CD4-positive, alpha-beta T cell treated with Interleukin-17A for 1 hour (primary cell): Measurements from ENCODE around the gene KRT38.
A peak's percentile ranks its signal among the peaks of the same experiment; 100 is the strongest.
"Not testable (repeated sequence)": the region's sequence is repeated elsewhere in the genome, so short reads cannot be mapped to it uniquely, and the experiment has no call there.

Experiments used
- DNase-seq: peaks from one replicate; pipeline ENCODE4 v3.0.0-alpha.2; 2020

The KRT38 gene

DNA sequence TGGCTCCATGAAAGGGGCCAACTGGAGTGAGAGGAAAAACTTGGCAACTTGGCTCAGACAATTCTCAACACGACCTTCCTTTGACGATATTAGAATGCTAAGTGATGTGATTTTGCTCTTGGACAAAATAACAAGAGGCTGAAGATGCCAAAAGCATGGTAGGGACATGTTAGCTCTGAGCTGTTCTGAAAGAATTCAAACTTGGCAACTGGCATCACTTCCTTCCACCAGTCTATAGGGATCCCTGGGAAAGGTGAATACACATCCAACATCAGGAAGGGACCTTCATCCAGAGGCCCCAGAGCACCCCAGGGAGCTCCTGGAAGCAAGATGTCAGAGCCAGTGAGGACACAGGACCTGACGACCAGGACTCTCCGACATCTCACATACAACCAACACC, 20.6 kb downstream of the KRT38 start:
- DNase-seq: no peak

DNA sequence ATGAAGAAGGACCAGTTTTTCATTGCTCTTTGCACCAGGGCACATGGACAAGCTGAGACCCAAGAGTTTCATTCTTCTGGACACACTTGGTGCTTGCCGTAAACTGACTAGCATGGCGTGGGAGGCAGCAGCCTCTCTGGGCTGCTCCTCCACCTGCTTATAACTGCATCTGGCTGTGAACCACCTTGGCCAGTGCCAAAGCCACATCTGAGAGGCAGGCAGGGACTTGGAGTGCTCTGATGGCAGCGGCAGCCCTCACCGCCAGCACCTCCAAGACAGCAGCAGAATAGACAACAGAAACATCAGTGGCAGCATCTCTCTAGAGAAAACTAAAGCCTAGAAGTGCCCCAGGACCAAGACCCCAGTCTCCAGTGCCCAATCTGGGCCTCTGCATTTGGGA, 21.1 kb downstream of the KRT38 start:
- DNase-seq: no peak

DNA sequence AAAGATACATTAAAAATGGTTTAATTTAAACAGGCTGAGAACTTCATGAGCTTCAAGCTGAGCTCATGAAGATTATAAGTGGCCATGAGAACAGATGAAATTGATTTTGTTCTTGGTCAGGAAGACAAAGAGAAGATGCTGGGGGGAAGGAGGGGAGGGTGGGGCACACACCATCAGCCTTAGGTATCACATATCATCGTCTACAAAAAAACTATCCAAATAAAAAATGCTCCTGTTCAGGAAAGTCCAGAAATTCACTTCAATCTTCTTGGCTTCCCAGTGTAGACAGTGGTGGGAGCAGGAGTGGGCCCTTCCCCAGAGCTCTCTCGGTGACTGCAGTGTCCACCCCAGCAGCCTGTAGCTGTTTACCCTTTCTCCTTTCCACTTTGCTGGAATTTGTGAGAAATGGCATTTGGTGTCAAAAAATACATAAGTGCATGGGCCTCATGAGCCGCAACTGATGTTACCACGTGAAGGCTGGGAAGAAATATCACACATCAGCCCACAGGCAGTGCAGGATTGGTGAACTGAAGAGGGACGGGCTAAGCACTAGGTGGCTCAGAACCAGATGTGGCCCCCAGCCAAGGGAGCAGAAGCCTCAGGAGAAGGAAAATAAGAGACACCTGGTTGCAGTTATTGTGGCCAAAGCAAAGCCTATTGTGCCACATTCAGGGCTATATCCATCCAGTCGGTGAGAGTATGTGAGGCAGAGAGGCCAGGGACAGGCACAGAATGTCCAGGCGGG, 22.5 kb downstream of the KRT38 start:
- no peak for DNase-seq

GRCh38 chr17:41417576-41418015, 23.2 kb downstream of the KRT38 start:
- no peak for DNase-seq

- DNase-seq: no peak
These were observed 23.7 kb downstream of the KRT38 start for GRCh38 chr17:41417127-41417526.

GRCh38 chr17:41416479-41416878, 24.3 kb downstream of the KRT38 start:
- no peak for DNase-seq

- no peak for DNase-seq
These were observed 24.9 kb downstream of the KRT38 start for GRCh38 chr17:41415833-41416335.

DNA sequence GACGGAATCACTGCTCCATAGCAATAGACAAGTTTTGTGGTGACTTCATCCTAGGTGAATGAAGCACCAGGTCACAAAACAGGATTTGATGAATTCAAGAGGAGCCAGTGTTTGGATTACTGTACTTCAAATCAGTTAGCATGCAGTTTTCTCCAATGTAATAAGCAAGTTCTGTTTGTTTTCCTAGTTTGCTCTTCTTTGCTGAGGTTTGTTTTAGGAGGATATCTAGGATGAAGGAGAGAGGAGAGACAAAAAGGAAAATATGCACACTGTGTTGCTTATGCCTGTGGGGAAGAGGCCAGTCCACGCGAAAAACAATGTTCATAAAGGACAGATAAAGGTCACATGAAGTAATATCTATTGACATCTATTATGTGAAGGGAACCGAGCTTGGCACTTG, 25.4 kb downstream of the KRT38 start:
- DNase-seq: no peak

DNA sequence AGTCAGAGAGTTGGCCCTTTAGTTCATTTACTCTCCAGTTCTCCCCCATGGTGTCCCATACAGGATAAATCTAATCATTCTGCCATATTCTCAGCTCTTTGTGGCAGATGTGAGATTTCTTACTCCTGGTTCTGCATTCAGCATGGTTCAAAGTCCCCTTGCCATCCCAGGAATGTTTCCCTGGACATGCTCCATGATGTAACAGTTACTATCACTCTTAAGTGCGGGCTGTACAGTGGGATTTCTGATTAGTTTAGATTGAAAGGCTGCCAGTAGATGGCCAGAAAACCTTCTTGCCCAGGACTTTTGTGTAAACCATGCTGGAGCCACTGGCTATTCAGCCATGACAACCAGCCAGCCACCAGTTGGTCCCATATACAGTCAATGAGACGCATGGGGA, 26.8 kb downstream of the KRT38 start:
- DNase-seq: no peak

DNA sequence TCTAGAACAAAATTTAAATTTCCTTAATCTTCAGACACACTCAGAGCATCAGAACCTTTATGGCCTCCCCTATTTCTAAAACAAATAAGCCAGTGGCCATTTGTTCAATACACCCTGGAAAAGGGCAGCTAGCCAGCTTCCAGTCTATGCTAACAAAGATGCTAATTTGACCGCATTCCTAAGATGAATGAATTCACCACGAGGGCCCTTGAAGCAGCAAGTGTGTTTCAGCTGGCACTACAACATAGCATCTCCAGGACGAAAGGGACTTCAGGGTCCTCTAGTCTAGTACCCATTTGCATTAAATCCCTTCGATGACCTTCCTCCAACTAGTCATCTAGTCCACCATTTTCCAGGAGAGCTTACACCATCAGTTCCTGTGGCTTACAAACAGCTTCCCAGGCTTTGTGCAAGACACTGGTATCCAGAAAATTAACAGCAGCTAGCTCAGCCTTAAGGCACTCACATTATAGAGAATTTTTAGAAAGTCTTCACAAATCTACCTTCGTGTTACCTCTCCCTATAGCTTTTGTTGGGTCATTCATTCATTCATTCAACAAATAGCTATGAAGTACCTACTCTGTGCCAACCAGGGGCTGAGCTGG, 27.3 kb downstream of the KRT38 start:
- no peak for DNase-seq

GRCh38 chr17:41411072-41411840, 29.5 kb downstream of the KRT38 start:
- DNase-seq: no peak

- no peak for DNase-seq
These were observed 33.6 kb downstream of the KRT38 start for GRCh38 chr17:41407226-41407625.

DNA sequence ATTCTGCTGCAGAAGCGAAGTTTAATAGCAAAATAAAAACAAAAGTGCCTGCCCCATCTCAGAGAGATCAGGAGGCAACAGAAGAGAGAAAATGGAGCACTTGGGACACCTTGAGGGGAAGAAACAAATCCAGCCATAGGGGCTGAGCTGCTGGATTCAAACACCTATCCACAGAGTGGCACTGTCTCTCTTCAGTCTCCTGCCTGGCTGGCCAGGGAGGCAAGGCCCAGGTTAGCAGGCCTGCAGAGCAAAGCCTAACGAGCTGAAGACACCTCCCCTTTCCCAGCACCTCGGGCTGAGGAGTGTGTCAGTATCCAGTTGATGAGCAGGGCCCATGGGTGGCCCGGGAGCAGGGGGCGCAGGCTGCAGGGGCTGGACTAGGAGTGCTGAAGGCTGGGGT, 34.6 kb downstream of the KRT38 start:
- no peak for DNase-seq

DNA sequence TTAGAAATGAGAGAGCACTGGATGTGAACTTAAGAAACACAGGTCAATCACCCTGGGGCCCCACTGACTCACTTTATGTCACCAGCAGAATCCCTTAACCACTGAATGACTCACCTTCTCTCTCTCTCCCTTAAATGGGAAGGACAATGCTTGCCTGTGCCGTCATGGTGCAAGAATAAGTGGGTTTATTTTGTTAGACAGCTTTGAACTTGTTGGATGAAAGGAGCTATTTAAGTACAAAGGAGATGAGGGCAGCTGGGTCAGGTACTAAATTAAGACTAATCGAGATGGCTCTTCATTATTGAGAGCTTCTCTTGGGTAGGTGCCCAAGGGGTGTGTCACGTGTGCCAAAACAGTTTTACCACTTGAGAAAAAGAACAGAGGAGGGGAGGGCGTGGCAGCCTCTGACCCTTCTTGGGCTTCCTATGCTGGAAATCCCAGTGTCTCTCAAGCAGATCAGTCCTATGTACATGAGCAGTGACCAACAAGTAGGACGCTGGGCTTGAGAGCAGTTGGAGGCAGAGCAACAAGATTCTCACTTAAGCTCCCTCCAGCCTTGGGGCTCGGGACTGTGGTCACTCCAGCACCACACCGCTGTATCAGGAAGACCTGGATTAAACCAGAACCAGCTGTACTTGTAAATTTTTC, 36.6 kb downstream of the KRT38 start:
- DNase-seq: peak; percentile 42

GRCh38 chr17:41403404-41404023, 37.3 kb downstream of the KRT38 start:
- no peak for DNase-seq

DNA sequence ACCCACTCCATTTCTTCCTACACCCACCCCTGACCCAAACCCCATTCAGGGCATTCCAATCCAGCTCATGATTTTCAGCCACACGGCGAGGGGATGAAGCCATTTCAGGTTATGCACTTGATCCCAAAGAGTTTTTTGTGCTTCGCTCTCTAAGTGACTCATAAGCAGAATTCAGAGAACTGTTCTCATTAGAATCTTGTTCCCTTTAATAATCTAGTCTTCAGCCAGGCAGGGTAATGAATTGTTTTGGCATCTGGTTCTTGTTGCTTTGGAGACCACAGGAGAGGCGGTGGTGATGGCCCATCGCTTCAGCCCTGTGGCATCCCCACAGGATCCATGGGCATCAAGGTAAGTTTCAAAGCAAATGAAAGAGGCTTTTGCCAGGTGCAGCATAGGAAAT, 38.6 kb downstream of the KRT38 start:
- DNase-seq: no peak

GRCh38 chr17:41396996-41397660, 43.7 kb downstream of the KRT38 start, which contains the start of gene KRT31:
Gene KRT31 (minus strand): TSS chr17:41397608. CDS start chr17:41397539, 69 bp downstream.
- DNase-seq: no peak

GRCh38 chr17:41396340-41396739, 44.4 kb downstream of the KRT38 start:
- no peak for DNase-seq

DNA sequence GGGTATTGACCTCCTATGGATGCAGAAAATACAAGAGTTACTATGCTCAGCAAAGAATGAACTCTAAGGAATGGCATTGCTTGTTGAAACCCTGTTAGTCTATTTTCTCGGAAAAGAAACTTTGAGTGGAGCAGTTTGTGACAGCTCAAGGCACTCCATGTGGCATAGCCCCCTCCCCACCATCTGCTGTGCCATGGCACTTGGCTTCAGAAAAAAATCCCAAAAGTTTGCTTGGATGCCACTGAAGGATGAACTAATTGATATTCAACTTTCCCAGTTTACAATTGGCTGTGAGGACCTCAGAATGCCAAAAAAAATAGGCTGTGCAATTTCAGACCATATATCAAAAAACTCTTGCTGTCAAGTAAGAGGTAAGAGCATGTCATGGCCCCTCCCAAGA, 45.2 kb downstream of the KRT38 start:
- no peak for DNase-seq

- not testable (repeated sequence) for DNase-seq
These were observed 45.7 kb downstream of the KRT38 start for GRCh38 chr17:41395044-41395443.

GRCh38 chr17:41394254-41394996, 46.4 kb downstream of the KRT38 start:
- DNase-seq: no peak
